GM12864 (cell line): ENCODE results near the gene ERC2.

ENCODE experiments used
- DNase-seq: peaks from one replicate; pipeline ENCODE4 v3.0.0-alpha.2; 2011; ENCODE audit warnings: low read depth
- H3K4me3 ChIP-seq: 2 replicates; pipeline ENCODE4 v1.5.1; 2011; ENCODE audit warnings: mild to moderate bottlenecking, low read depth, low read length, control low read depth
- TF ChIP-seq, protein P1 (sequence below): IDR thresholded peaks from 2 replicates; pipeline ENCODE4 v1.5.1; 2011; ENCODE audit warnings: low read depth, mild to moderate bottlenecking, moderate library complexity, low read length, control low read depth, inconsistent platforms; ENCODE audit errors: missing control alignments

The ERC2 gene

DNA sequence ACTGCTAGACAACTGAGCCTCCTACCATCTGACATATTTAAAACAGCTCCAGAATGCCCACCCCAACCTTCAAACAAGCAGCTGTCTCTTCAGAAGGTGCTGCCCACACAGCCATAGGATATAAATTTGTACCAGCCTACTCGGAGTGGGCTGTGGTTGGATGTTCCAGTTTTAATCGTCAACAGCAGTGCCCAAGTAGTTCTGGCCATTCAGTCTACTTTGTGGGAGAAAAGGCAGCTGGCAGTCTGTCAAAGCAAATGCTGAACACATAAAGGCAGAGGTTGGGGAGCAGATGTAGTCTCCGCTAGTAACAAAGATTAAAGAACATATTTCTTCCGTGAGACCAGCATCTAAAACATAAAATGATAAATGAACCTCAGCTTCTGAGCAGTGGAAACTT, 15.9 kb upstream of the ERC2 start:
- H3K4me3 ChIP-seq = no peak overlapping the region
- no peak for DNase-seq
- TF ChIP-seq, protein P1, sequence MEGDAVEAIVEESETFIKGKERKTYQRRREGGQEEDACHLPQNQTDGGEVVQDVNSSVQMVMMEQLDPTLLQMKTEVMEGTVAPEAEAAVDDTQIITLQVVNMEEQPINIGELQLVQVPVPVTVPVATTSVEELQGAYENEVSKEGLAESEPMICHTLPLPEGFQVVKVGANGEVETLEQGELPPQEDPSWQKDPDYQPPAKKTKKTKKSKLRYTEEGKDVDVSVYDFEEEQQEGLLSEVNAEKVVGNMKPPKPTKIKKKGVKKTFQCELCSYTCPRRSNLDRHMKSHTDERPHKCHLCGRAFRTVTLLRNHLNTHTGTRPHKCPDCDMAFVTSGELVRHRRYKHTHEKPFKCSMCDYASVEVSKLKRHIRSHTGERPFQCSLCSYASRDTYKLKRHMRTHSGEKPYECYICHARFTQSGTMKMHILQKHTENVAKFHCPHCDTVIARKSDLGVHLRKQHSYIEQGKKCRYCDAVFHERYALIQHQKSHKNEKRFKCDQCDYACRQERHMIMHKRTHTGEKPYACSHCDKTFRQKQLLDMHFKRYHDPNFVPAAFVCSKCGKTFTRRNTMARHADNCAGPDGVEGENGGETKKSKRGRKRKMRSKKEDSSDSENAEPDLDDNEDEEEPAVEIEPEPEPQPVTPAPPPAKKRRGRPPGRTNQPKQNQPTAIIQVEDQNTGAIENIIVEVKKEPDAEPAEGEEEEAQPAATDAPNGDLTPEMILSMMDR = no peak

DNA sequence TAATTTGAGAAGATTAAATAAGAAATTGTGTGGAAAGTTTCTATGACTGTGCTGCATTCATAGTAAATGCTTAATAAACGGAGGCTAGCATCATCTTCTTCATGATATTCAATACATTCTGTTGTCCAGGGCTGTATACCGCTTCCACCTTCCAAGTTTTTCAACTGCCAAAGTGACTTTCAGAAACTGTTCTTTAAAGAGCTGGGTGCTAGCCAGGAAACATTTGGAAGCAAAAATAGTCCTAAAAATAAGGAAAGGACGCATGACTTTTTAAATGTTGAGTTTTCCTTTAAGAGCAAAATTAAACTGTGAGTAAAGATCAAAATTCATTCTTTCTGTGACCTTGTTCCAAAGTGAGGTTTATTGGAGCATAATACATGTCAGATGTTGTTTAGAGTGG, 9.4 kb upstream of the ERC2 start:
- TF ChIP-seq, protein P1 = no peak
- H3K4me3 ChIP-seq = no peak overlapping the region

DNA sequence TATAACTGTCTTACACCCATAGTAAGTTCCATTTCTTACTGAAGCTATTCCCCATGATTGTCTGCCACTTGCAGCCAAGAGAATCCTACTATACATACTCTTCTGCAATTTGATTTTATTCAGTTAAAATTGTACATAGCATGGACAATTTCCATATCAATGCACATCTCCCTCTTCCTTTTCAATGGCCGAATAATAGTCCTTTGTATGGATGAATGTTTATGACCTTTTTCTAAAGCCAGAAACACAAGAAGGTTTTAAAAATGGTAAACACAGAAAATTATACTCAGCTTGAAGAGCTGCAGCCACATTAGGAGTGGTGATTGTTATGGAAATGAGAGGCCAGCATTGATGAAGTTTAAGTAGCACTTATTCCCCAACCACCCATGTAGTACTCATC, 8.5 kb upstream of the ERC2 start:
- DNase-seq = no peak
- TF ChIP-seq, protein P1 = no peak

More for the DNA sequence above, 9.4 kb upstream of the ERC2 start:
- no peak for DNase-seq

DNA sequence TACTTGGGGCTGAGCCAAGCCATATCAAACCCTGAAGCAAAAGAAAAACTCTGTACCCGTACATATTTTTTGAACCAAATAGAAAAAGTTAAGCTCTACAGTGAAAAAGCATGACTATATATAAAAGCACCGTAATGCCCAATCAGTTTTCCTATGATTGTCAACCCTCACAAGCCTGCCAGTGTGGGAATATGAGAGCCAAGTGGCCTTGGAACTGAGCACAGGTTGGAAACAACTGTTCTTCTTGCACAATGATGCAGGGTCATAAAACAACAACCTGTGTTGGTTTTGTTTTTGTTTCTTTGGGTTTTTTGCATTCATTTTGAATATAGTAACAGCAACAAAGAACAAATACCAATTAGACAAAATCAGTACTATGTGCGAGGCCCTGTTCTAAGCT, 3.5 kb upstream of the ERC2 start:
- no peak overlapping the region for H3K4me3 ChIP-seq
- no peak for DNase-seq
- TF ChIP-seq, protein P1 = no peak

More for the DNA sequence above, 8.5 kb upstream of the ERC2 start:
- no peak overlapping the region for H3K4me3 ChIP-seq

DNA sequence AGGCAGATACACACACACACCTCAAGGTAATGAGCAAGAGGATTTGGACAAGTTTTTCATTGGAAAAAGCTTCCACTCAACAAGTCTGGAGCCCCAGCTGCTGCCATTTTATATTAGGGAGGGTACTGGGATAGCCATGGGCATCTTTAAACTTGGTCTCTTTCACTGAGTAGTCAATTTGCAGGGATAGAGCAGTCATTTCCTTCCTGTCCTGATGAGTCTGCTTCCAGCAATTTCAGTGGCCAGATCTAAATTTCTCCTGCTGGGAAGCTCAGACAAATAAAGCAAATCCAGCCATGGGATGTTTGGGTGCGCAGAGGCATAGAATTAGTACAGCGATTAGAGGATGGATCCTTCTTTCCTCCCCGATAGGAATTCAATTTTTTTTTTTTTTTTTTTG, 874 bp upstream of the ERC2 start:
- no peak overlapping the region for H3K4me3 ChIP-seq
- no peak for DNase-seq
- TF ChIP-seq, protein P1 = no peak

DNA sequence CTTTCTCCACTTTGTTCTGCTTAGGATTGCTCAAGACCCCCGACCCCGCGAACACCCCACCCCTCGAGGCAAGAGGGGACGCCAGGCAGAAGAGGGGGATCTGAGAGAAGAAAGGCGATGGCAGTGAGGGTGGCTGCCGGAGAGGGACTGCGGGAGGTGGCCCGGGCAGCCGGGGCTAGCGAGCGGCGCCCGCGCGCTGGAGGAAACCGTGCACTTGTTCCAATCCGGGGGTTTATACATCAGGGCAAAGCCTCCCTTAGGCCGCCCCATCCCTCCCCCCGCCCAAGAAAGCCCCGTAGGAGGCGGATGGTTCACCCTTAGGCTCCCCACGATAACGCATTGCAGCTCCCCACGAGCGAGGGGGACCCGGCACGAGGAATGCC, 475 bp downstream of the ERC2 start:
- TF ChIP-seq, protein P1 = no peak
- no peak for DNase-seq
- H3K4me3 ChIP-seq = no peak overlapping the region

DNA sequence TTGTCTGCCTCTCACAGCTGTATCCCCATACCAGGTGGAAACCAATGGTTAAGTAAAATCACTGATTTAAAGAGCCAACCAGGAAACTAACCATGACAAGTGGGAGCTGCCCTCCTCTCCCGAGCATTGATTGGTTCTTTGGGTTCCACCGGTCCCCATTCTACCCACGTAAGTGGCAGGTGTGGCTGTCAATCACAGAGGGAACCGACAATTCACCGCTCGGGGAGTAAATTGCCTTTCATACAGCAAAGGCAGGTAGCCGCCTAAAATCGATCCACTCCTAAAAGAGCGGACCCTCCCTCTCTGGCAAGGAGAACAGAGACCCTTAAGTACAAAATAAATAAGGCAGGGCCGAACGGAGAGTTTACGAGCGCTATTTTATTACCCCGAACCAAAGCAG, 1.2 kb downstream of the ERC2 start:
- TF ChIP-seq, protein P1 = no peak
- peak; percentile 29 for DNase-seq
- H3K4me3 ChIP-seq = no peak overlapping the region; the same call in 1 of the 2 replicates
